NCI-H2081 (cell line): ENCODE results near the gene TRMT5.
A peak's percentile ranks its signal among the peaks of the same experiment; 100 is the strongest.

ENCODE experiments used
- DNase-seq, 2 experiments: peaks; one replicate each; lab custom pipeline; 2025; lab: John Stamatoyannopoulos, UW

TRMT5 gene

GRCh38 chr14:60965402-60965801 lies 15.5 kb downstream of the TRMT5 start:
- no peak for DNase-seq

DNA sequence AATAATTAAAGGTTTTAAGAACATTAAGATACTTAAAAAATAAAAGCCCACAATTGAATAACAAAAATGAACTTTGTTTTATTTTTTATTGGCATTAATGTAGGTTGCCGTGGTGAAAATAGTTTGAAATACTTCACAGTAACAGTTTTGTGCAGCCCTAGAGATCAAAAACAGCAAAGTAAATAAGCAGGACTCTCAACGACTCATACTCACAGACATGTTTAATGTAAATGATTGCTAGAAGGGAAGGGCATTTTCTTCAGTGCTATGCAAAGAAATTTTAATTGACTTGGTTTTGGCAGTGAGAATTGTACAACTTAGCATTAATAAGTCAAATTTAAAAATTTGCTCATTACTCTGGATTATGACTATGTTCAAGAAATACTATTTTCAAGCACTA lies 16.0 kb downstream of the TRMT5 start:
- DNase-seq = no peak

GRCh38 chr14:60963761-60964160 lies 17.1 kb downstream of the TRMT5 start:
- DNase-seq = no peak

- no peak for DNase-seq
These were observed 22.7 kb downstream of the TRMT5 start for GRCh38 chr14:60958146-60958545.

GRCh38 chr14:60956632-60957031 lies 24.2 kb downstream of the TRMT5 start:
- no peak for DNase-seq

DNA sequence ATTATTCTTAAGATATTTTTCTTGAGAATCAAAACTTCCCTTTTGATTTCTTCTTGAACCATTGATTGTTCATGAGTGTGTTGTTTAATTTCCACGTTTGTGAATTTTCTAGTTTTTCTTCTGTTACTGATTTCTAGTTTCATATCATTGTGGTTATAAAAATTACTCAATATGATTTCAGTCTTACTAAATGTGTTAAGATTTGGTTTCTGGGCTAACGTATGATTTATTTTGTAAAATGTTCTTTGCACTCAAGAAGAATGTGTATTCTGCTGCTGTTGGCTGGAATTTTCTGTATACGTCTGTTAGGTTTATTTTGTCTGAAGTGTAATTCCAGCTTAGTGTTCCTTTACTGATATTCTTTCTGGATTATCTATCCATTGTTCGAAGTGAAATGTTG lies 24.7 kb downstream of the TRMT5 start:
- no peak for DNase-seq

DNA sequence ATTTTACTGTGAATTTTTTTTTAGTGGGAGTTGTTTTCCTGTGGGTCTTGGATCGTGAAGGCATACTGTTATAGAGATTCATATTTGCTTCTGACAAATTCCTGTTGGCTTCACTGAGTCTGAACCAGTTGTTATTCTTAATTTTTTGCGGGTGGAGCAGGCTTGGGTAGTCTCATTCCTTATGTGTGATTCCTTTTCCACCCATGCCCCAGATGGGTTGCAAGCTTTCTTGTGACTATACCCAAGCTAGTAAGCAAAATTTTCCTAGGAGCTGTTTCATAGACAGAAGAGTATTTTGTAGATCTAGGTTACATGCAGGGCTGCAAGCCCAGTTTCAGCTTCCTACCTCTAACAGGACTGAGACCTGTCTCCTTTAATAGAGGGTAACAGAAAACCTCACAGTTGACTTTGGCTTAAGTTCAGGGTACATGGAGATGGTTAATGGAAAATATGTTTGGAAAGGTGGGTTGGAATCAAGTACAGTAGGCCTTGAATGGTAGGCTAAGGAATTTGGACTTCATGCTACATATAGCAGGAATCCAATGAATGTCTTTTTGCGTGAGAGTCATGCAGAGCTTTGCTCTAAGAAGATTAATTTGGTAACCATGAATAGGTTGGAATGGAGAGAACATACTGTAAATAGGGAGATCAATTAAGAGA lies 29.0 kb downstream of the TRMT5 start:
- no peak for DNase-seq

GRCh38 chr14:60946773-60947172 lies 34.1 kb downstream of the TRMT5 start:
- DNase-seq = no peak

- no peak for DNase-seq
These were observed 34.9 kb downstream of the TRMT5 start for GRCh38 chr14:60945984-60946383.

DNA sequence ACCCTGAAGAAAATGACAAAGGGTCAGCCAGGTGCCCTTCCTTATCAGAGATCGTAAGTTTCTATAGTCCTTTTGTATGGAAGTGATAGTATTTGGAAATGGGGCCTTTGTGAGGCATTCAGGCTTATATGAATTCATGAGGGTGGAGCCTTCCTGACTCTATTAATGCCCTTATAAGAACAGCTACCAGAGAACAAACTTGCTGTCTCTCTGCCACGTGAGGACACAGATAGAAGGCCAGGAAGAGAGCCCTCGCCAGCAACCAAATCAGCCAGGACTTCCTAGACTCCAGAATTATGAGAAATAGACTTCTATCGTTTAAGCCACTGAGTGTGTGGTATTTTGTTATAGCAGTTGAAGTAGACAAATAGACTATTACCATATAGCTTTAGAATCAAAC lies 36.7 kb downstream of the TRMT5 start:
- DNase-seq = no peak

GRCh38 chr14:60943637-60944032 lies 37.2 kb downstream of the TRMT5 start:
- DNase-seq = no peak

GRCh38 chr14:60935319-60935718 lies 45.6 kb downstream of the TRMT5 start:
- DNase-seq = no peak

- no peak for DNase-seq
These were observed 46.8 kb downstream of the TRMT5 start for GRCh38 chr14:60933920-60934655.

DNA sequence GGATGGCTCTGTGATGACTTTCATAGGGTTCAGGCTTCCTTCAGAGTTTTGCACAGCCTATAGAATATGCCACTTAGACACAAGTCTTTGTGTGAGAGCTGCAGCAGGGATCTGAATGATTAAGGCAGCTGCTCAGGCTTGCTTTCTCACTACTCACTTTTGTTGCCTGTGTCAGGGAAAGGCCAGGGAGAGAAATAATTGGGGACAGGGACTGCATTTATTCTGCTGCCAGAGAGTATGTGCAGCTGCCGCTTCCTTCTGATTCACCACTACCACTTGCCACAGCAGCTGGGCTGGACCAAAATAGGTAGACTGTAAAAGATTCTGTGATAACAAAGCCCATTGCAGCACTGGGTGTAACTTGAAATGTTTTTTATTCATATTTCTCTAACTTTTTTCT lies 49.7 kb downstream of the TRMT5 start:
- peak; percentile 66 to 86 for DNase-seq

- DNase-seq = no peak
These were observed 54.9 kb downstream of the TRMT5 start for GRCh38 chr14:60926002-60926401.

DNA sequence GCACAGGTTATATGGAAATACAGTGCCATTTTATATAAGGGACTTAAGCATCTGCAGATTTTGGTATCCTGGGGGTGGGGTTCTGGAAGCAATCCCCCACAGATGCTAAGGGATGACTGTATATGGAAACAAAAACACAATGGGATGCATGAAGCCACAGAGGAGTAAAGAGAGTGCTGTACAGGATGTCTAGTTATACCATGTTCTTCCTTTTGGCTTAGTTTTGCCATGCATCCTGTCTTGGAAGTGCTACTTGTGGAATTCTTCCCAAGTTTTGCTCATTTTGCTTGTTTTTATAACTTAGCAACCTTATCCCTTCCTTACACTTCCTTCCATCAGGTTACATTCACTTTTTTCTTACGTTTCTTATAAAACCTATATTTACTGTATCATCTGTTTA lies 55.6 kb downstream of the TRMT5 start:
- no peak for DNase-seq

DNA sequence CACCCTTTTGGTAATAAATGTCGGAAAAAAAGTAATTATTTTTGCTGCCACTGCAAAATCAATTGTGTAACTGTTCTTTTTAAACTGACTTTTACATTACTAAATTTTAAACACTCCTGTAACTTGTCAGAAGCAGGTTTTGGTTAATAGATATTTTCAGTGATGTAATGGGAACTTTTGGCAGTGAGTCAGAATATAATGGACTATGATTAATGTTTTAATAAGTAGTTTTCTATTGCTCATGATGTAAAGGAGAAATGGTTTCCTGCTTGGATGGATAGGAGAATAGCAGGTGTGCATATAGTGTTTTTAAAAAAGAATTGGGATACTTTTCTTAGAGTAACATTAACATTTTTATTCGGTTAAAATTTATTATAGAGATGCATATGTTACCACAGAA lies 58.8 kb downstream of the TRMT5 start:
- DNase-seq = peak in 1 of 2 experiments; percentile 82
